Measurements from ENCODE around the gene JAGN1. TPM values are rescaled to one million over a fixed set of nuclear protein-coding genes. Genes with fewer than 3 reads are reported as not detected.

JAGN1 gene
- total and polyA plus RNA-seq, 2 of the 8 experiments (the other 6 are each of a cell fraction or from before 2014, with no cell fraction given), result 26.9 to 51.6 TPM

DNA sequence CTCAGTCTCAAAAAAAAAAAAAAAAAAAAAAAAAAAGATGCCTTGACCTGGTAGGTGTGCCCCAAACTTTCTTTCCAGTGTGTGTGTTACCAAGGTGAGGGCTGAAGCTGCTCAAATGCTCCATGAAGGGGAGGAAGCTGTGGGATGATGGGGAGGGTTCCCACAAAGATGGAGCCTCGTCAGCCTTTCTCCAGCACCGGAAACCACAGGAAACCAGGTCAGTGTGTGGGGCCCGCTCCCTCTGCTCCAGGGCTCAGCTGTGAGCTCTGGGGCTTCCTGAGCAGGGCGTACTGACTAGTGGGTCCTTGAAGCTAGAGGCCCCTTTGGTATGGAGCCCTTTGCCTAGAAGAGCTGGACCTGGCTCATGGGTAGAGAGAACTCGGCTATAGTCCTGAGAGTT is 11.6 kb downstream of the JAGN1 start:
- H2BK5ac ChIP-seq (ENCODE audit: low read depth, low read length), result 0 out of 2 replicates have a peak overlapping the region, but pooled peaks have one; percentile 73
- H2BK12ac ChIP-seq (ENCODE audit: low read depth, low read length), result no peak overlapping the region
- H3K14ac ChIP-seq (ENCODE audit: insufficient read length), result no peak overlapping the region
- no peaks in the 10 kb centered on the region for H4K20me1 ChIP-seq (replicated peaks in 1 of 2; ENCODE audit: control insufficient read depth in 1 of 2, insufficient read depth in 2 of 2, low read length in 2 of 2)
- H4K5ac ChIP-seq (ENCODE audit: insufficient read length, low read depth, low read length), result no peak overlapping the region
- H3K4me2 ChIP-seq (ENCODE audit: insufficient read depth in 1 of 2, low read depth in 2 of 2, low read length in 2 of 2), result peak overlapping the region; percentile 52
- H4K8ac ChIP-seq (ENCODE audit: extremely low read depth, insufficient read depth, low read length), result peak overlapping the region; percentile 66
- H3K27ac ChIP-seq (ENCODE audit: low read depth, low read length), result no peak overlapping the region
- ChIA-PET POLR2A (ENCODE audit: partially characterized antibody) (interaction anchor here (0.6 to 6.0 kb wide), 7 partner anchors 9 to 62 kb away, joined by 3 to 43 read pairs (median 5); partner anchors contain the start of gene IL17RC), CTCF (ENCODE audit: partially characterized antibody) (interaction anchor here (1.0 to 2.2 kb wide), 6 partner anchors 8 to 80 kb away, joined by 3 to 9 read pairs (median 4); no protein-coding TSS in a partner anchor)
- peak overlapping the region; percentile 88 for H2BK15ac ChIP-seq (ENCODE audit: low read length)
- H2AFZ ChIP-seq (ENCODE audit: low read length), result peak overlapping the region; percentile 61
- no peaks in the 10 kb centered on the region for H3K79me2 ChIP-seq (ENCODE audit: control insufficient read depth in 1 of 2, insufficient read depth in 2 of 2, low read length in 2 of 2)
- H3K36me3 ChIP-seq (ENCODE audit: control insufficient read depth in 2 of 4, insufficient read depth in 4 of 4, low read length in 3 of 4), result no peaks in the 10 kb centered on the region
- no peak overlapping the region for H4K91ac ChIP-seq (replicated peaks; ENCODE audit: insufficient read length, low read length)
- H3K18ac ChIP-seq (ENCODE audit: extremely low read depth, low read length), result peak overlapping the region; percentile 55
- H3K4ac ChIP-seq (replicated peaks; ENCODE audit: insufficient read length, low read depth, low read length), result no peak overlapping the region
- no peaks in the 10 kb centered on the region for H3K9me3 ChIP-seq (ENCODE audit: insufficient read depth in 2 of 2, low read depth in 1 of 2, low read length in 1 of 2)
- H3K9ac ChIP-seq (replicated peaks in 1 of 4; ENCODE audit: extremely low read depth in 1 of 4, low read depth in 3 of 4, low read length in 3 of 4), result no peak overlapping the region
- H3K23me2 ChIP-seq (ENCODE audit: low read depth, low read length), result no peaks in the 10 kb centered on the region
- H3K56ac ChIP-seq (replicated peaks; ENCODE audit: insufficient read length, low read depth, low read length), result no peak overlapping the region
- no peak overlapping the region for H3K23ac ChIP-seq (ENCODE audit: insufficient read length)
- H2AK5ac ChIP-seq (ENCODE audit: low read depth, low read length), result no peak overlapping the region
- H2BK120ac ChIP-seq (replicated peaks; ENCODE audit: low read depth, low read length), result no peak overlapping the region
- peaks cover 5 to 14% (median 11%) of the 10 kb centered on the region in 4 experiments for H3K4me1 ChIP-seq (replicated peaks in 1 of 4; ENCODE audit: control insufficient read depth in 3 of 4, insufficient read depth in 4 of 4, low read length in 3 of 4)
- H3K27me3 ChIP-seq (replicated peaks in 1 of 4; ENCODE audit: control insufficient read depth in 3 of 4, extremely low read depth in 1 of 4, insufficient read depth in 3 of 4, low read length in 3 of 4), result no peaks in the 10 kb centered on the region
- DNase-seq (ENCODE audit: low read depth in 1 of 2, low spot score in 2 of 2) (no peak), FAIRE-seq (no peak)
- no peak overlapping the region for H2BK20ac ChIP-seq (ENCODE audit: low read length)
- 94% methylated on average over 4 of the region's 5 CpGs; no CpG with 5 or more reads in 1 of the 2 experiments for WGBS, 2 experiments (ENCODE audit: extremely low coverage in 1 of 2, insufficient coverage in 1 of 2, insufficient read length in 1 of 2, insufficient replicate concordance in 2 of 2, low coverage in 1 of 2, low lambda C conversion rate in 2 of 2, missing lambda C conversion rate in 1 of 2)
- no peaks in the 10 kb centered on the region for H3K79me1 ChIP-seq (ENCODE audit: low read depth, low read length)
- H3K4me3 ChIP-seq (ENCODE audit: extremely low read depth in 1 of 4, insufficient read depth in 2 of 4, low read depth in 3 of 4, low read length in 4 of 4), result 0 out of 8 replicates have a peak overlapping the region, but pooled peaks of 1 of the 4 experiments have one; percentile 2
- TF ChIP-seq, protein P1, sequence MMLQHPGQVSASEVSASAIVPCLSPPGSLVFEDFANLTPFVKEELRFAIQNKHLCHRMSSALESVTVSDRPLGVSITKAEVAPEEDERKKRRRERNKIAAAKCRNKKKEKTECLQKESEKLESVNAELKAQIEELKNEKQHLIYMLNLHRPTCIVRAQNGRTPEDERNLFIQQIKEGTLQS (IDR thresholded peaks at IDR 0.05; ENCODE audit: insufficient read depth, low read depth, low read length), result no peak
- TF ChIP-seq EP300 (IDR thresholded peaks at IDR 0.05; ENCODE audit: borderline replicate concordance in 1 of 2, low read depth in 2 of 2, low read length in 2 of 2) (no peak), SIX5 (IDR thresholded peaks at IDR 0.05; ENCODE audit: low read depth, low read length) (no peak), FOSL1 (IDR thresholded peaks at IDR 0.05; ENCODE audit: insufficient read depth, low read depth, low read length) (no peak), RAD21 (IDR thresholded peaks at IDR 0.05 in 1 of 2, conservative IDR thresholded peaks at IDR 0.05 in 1 of 2; ENCODE audit: low read depth in 2 of 2, low read length in 2 of 2) (no peak), BACH1 (IDR thresholded peaks at IDR 0.05; ENCODE audit: low read length) (no peak), TCF12 (IDR thresholded peaks at IDR 0.05; ENCODE audit: low read depth, low read length) (no peak), TAF7 (optimal IDR thresholded peaks at IDR 0.05; ENCODE audit: borderline replicate concordance, low read depth, low read length) (no peak), SP1 (IDR thresholded peaks at IDR 0.05; ENCODE audit: low read depth, low read length) (no peak)
